HFFc6 (cell line): ENCODE results near the gene RNF14. TPM values are rescaled to one million over a fixed set of nuclear protein-coding genes. Genes with fewer than 3 reads are reported as not detected.

Experiments
- DNase-seq: peaks from one replicate; pipeline ENCODE4 v3.0.0-alpha.2; 2018
- H3K27ac Mint-ChIP-seq: 2 replicates; pipeline ENCODE4 v1.8.0; 2020; ENCODE audit warnings: mild to moderate bottlenecking, mixed read lengths
- H3K27me3 Mint-ChIP-seq: 2 replicates; pipeline ENCODE4 v1.8.0; 2021; ENCODE audit warnings: mild to moderate bottlenecking, moderate library complexity, mixed read lengths; ENCODE audit not compliant: insufficient read depth
- H3K36me3 Mint-ChIP-seq: 2 replicates; pipeline ENCODE4 v1.8.0; 2021; ENCODE audit warnings: low read depth, mixed read lengths
- H3K4me1 Mint-ChIP-seq: 2 replicates; pipeline ENCODE4 v1.8.0; 2020; ENCODE audit warnings: low read depth, mixed read lengths
- H3K4me3 Mint-ChIP-seq: 2 replicates; pipeline ENCODE4 v1.8.0; 2020; ENCODE audit warnings: mild to moderate bottlenecking, moderate library complexity, mixed read lengths
- H3K9me3 Mint-ChIP-seq: 2 replicates; pipeline ENCODE4 v1.8.0; 2020; ENCODE audit warnings: mild to moderate bottlenecking, mixed read lengths
- total RNA-seq, 6 experiments: library from RNA; stranded (reverse); fragmentation: NEBNext Ultra II Directional; extraction: Animal tissue kit (Norgen Biotek cat#: 25700); gene quantifications; 2 replicates in 1 of 6; 3 replicates in 5 of 6; pipeline ENCODE4 v1.2.3, GENCODE V29; 2021
- TF ChIP-seq, protein P1 (sequence below): fragments of 200-600 bp; sonication (generic); IDR thresholded peaks from 2 replicates; pipeline ENCODE4 v1.5.0; 2021; ENCODE audit warnings: antibody characterized with exemption, mild to moderate bottlenecking

The RNF14 gene
- total RNA-seq, 6 experiments from 2014 or later, result 56.0 to 65.5 (median 63.0) TPM

DNA sequence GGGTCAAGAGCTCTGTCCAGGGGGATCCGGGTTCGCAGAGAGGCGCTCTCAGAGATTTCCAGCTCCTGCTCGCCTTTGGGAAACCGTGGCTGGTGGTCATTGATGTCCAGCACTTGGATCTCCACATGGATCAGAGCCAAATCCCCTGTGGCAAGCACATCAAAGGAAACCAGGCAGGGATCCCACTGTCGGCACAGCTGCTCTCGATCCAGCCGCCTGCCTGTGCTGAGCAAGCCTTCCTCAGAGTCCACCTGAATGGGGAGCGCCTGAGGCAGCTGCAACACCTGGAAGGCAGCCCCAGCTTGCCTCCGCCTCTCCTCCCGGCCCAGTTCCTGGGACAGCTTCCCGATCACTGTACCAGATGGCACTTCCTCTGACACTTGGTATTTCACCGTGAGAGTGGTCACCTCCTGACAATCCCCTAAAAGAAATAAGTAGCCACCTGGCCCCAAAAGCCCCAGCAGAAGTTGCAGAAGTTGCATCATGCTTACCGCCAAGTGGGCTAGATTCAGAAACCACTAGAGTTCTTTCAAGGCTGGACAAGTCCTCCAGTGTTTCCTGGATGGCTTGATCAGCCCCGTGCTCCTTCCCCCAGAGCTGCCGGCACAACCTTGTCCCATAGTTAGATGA, 11.4 kb upstream of the RNF14 start:
- H3K27ac Mint-ChIP-seq, result no peak overlapping the region
- H3K27me3 Mint-ChIP-seq, result peaks cover 2% of the 10 kb centered on the region
- no peaks in the 10 kb centered on the region for H3K36me3 Mint-ChIP-seq
- TF ChIP-seq, protein P1, sequence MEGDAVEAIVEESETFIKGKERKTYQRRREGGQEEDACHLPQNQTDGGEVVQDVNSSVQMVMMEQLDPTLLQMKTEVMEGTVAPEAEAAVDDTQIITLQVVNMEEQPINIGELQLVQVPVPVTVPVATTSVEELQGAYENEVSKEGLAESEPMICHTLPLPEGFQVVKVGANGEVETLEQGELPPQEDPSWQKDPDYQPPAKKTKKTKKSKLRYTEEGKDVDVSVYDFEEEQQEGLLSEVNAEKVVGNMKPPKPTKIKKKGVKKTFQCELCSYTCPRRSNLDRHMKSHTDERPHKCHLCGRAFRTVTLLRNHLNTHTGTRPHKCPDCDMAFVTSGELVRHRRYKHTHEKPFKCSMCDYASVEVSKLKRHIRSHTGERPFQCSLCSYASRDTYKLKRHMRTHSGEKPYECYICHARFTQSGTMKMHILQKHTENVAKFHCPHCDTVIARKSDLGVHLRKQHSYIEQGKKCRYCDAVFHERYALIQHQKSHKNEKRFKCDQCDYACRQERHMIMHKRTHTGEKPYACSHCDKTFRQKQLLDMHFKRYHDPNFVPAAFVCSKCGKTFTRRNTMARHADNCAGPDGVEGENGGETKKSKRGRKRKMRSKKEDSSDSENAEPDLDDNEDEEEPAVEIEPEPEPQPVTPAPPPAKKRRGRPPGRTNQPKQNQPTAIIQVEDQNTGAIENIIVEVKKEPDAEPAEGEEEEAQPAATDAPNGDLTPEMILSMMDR, result no peak
- peaks cover 18% of the 10 kb centered on the region for H3K4me1 Mint-ChIP-seq
- H3K9me3 Mint-ChIP-seq, result no peaks in the 10 kb centered on the region
- no peak for DNase-seq
- H3K4me3 Mint-ChIP-seq, result no peak overlapping the region

DNA sequence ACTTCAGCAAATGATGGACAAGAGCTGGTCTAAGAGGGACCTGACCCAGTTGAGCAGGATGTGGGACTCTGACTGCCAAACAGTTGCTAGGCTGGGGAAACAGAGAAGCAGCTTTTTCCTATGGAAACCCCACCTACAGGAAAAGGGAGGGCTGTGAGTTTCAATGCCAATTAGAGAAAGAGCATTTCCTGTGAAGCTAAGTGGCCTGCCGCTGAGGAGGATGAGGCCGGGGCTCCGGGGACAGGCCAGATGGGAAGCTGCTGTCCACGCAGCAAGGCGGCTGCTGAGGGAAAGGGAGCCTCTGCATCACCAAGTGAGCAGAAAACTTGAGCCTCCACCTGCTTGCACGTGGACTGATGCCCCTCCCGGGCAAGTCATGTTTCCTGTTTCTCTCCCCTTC, 10.8 kb upstream of the RNF14 start, which contains the start of gene PCDH12:
TSS of gene PCDH12 (minus strand) at position 90 of the 400 bp plus-strand sequence. CDS start 351 bp downstream, outside the sequence.
- H3K4me1 Mint-ChIP-seq, result peaks cover 18% of the 10 kb centered on the region
- H3K9me3 Mint-ChIP-seq, result no peaks in the 10 kb centered on the region
- H3K36me3 Mint-ChIP-seq, result no peaks in the 10 kb centered on the region
- TF ChIP-seq, protein P1, result no peak
- no peak within 1 kb of the TSS for H3K4me3 Mint-ChIP-seq
- H3K27me3 Mint-ChIP-seq, result peaks cover 2% of the 10 kb centered on the region
- no peak for DNase-seq
- no peak within 1 kb of the TSS; the same call in 1 of the 2 replicates for H3K27ac Mint-ChIP-seq

GRCh38 chr5:141958546-141959172, 10.2 kb upstream of the RNF14 start:
- H3K4me1 Mint-ChIP-seq, result peaks cover 18% of the 10 kb centered on the region
- H3K4me3 Mint-ChIP-seq, result no peak overlapping the region
- no peaks in the 10 kb centered on the region for H3K9me3 Mint-ChIP-seq

DNA sequence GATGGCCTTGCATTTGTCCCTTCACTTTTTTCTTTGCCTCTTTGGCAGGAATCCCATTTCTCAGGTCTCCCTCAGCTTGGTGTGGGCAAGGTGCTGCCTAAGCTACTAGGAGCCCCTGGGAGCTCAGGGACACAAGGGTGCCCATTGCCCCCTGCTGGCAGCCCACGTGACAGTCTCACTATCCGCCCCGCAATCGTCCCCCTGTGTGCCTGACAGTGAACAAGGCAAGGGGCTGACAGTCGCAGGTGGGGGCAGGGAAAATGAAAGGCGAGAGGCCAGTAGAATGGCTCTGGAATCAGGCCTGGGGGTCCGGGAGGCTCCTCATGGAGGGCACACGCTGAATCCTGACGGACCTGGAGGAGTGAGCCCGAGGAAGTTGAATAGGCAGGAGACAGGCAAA, 8.9 kb upstream of the RNF14 start:
- Mint-ChIP-seq H3K4me1 (peaks cover 18% of the 10 kb centered on the region), H3K27me3 (peaks cover 2% of the 10 kb centered on the region; the same call in 1 of the 2 replicates), H3K9me3 (no peaks in the 10 kb centered on the region), H3K36me3 (no peaks in the 10 kb centered on the region), H3K27ac (no peak overlapping the region), H3K4me3 (no peak overlapping the region)
- no peak for DNase-seq
- TF ChIP-seq, protein P1, result peak; percentile 49; the same call in 1 of the 2 replicates

More at GRCh38 chr5:141958546-141959172, 10.2 kb upstream of the RNF14 start:
- Mint-ChIP-seq H3K27ac (no peak overlapping the region; the same call in 1 of the 2 replicates), H3K36me3 (no peaks in the 10 kb centered on the region), H3K27me3 (peaks cover 2% of the 10 kb centered on the region; the same call in 1 of the 2 replicates)
- no peak for DNase-seq
- TF ChIP-seq, protein P1, result no peak

GRCh38 chr5:141960449-141961323, 8.2 kb upstream of the RNF14 start:
- no peaks in the 10 kb centered on the region for H3K9me3 Mint-ChIP-seq
- no peaks in the 10 kb centered on the region for H3K36me3 Mint-ChIP-seq
- peak; percentile 72 for DNase-seq
- H3K4me3 Mint-ChIP-seq, result peak overlapping the region; percentile 24; the same call in 1 of the 2 replicates
- H3K27ac Mint-ChIP-seq, result peak overlapping the region; percentile 70
- H3K4me1 Mint-ChIP-seq, result peaks cover 18% of the 10 kb centered on the region
- H3K27me3 Mint-ChIP-seq, result peaks cover 2% of the 10 kb centered on the region; the same call in 1 of the 2 replicates
- TF ChIP-seq, protein P1, result peak; percentile 94
